GM23338 (cell line): ENCODE results near the gene OTOG.

Experiments used
- EZH2 ChIP-seq: fragments of 200-600 bp; sonication (generic); IDR thresholded peaks from one replicate; pipeline ENCODE4 v1.8.0; 2017; ENCODE audit warnings: antibody characterized with exemption, mild to moderate bottlenecking, low read depth; ENCODE audit not compliant: unreplicated experiment
- EZH2phosphoT487 ChIP-seq: fragments of 200-600 bp; sonication (generic); IDR thresholded peaks from one replicate; pipeline ENCODE4 v1.8.1; 2018; ENCODE audit warnings: antibody characterized with exemption; ENCODE audit not compliant: unreplicated experiment
- POLR2AphosphoS5 ChIP-seq: IDR thresholded peaks from 2 replicates; pipeline ENCODE4 v1.6.1; 2016; ENCODE audit warnings: antibody characterized with exemption, low read depth
- STAT1 ChIP-seq: IDR thresholded peaks from one replicate; pipeline ENCODE4 v1.6.1; 2016; ENCODE audit warnings: antibody characterized with exemption; ENCODE audit not compliant: unreplicated experiment
- TF ChIP-seq, protein P1 (sequence below), 2 experiments: fragments of 200-600 bp in 1 of 2; sonication (generic) in 1 of 2; conservative IDR thresholded peaks; 2 replicates each; pipeline versions ENCODE4 v1.5.1 to v1.6.1; 2016 to 2017; ENCODE audit warnings: antibody characterized with exemption in 2 of 2, low read depth in 2 of 2, mild to moderate bottlenecking in 2 of 2, moderate library complexity in 1 of 2
- TF ChIP-seq, protein P2 (sequence below): IDR thresholded peaks from one replicate; pipeline ENCODE4 v1.6.1; 2018; ENCODE audit warnings: antibody characterized with exemption; ENCODE audit not compliant: unreplicated experiment

DNA sequence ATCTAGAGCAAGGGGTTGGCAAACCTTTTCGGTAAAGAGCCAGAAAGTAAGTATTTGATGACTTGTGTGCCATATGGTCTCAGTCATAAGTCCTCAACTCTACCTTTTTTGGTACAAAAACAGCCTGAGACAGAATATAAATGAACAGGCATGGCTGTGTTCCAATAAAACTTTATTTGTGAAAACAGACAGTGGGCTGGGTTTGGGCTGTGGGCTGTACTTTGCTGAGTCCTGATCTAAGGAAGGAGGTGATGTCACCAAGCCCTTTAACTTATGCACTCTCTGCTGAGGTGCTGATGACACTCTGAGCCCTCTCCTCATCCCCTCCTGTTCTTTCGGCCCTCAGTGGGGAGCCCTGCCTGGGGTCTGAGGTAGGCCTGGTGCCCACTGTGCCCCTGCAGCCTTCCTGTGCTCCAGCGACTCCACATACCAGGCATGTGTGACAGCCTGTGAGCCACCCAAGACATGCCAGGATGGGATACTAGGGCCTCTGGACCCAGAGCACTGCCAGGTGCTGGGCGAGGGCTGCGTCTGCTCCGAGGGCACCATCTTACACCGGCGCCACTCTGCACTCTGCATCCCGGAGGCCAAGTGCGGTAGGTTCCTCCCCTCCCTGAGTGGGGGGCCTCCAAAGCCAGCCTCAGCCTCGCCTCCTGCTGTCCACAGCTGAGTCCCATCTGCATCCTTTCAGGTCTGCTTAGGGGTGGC, 86.4 kb downstream of the OTOG start:
- TF ChIP-seq, protein P1, sequence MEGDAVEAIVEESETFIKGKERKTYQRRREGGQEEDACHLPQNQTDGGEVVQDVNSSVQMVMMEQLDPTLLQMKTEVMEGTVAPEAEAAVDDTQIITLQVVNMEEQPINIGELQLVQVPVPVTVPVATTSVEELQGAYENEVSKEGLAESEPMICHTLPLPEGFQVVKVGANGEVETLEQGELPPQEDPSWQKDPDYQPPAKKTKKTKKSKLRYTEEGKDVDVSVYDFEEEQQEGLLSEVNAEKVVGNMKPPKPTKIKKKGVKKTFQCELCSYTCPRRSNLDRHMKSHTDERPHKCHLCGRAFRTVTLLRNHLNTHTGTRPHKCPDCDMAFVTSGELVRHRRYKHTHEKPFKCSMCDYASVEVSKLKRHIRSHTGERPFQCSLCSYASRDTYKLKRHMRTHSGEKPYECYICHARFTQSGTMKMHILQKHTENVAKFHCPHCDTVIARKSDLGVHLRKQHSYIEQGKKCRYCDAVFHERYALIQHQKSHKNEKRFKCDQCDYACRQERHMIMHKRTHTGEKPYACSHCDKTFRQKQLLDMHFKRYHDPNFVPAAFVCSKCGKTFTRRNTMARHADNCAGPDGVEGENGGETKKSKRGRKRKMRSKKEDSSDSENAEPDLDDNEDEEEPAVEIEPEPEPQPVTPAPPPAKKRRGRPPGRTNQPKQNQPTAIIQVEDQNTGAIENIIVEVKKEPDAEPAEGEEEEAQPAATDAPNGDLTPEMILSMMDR (conservative IDR thresholded peaks at IDR 0.05; ENCODE audit: low read depth in 2 of 2) = no peak
- TF ChIP-seq EZH2phosphoT487 = no peak
- TF ChIP-seq STAT1 = no peak
- TF ChIP-seq EZH2 = no peak
- no peak for TF ChIP-seq POLR2AphosphoS5
- TF ChIP-seq, protein P2, sequence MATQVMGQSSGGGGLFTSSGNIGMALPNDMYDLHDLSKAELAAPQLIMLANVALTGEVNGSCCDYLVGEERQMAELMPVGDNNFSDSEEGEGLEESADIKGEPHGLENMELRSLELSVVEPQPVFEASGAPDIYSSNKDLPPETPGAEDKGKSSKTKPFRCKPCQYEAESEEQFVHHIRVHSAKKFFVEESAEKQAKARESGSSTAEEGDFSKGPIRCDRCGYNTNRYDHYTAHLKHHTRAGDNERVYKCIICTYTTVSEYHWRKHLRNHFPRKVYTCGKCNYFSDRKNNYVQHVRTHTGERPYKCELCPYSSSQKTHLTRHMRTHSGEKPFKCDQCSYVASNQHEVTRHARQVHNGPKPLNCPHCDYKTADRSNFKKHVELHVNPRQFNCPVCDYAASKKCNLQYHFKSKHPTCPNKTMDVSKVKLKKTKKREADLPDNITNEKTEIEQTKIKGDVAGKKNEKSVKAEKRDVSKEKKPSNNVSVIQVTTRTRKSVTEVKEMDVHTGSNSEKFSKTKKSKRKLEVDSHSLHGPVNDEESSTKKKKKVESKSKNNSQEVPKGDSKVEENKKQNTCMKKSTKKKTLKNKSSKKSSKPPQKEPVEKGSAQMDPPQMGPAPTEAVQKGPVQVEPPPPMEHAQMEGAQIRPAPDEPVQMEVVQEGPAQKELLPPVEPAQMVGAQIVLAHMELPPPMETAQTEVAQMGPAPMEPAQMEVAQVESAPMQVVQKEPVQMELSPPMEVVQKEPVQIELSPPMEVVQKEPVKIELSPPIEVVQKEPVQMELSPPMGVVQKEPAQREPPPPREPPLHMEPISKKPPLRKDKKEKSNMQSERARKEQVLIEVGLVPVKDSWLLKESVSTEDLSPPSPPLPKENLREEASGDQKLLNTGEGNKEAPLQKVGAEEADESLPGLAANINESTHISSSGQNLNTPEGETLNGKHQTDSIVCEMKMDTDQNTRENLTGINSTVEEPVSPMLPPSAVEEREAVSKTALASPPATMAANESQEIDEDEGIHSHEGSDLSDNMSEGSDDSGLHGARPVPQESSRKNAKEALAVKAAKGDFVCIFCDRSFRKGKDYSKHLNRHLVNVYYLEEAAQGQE = no peak
